Sigmoid colon (tissue), 7 donors: Measurements from ENCODE around the gene DERA. TPM values are rescaled to one million over a fixed set of nuclear protein-coding genes. Genes with fewer than 3 reads are reported as not detected.

ENCODE experiments used
- DNase-seq: peaks from one replicate; pipeline ENCODE4 v3.0.0-alpha.2; 2019
- H3K27ac ChIP-seq, 4 donors: fragments of 200-600 bp; sonication (generic); one replicate each; pipeline ENCODE4 v1.5.1; 2016 to 2019; ENCODE audit warnings: mild to moderate bottlenecking in 1 of 4
- H3K27me3 ChIP-seq, 3 donors: fragments of 200-600 bp; sonication (generic); one replicate each; pipeline ENCODE4 v1.5.1; 2019; ENCODE audit warnings: mild to moderate bottlenecking in 1 of 3
- H3K36me3 ChIP-seq, 4 donors: fragments of 200-600 bp; sonication (generic); one replicate each; pipeline ENCODE4 v1.5.1; 2016 to 2019
- H3K4me1 ChIP-seq, 4 donors: fragments of 200-600 bp; sonication (generic); one replicate each; pipeline ENCODE4 v1.5.1; 2017 to 2019
- H3K4me3 ChIP-seq, 4 donors: fragments of 200-600 bp; sonication (generic); one replicate each; pipeline ENCODE4 v1.5.1; 2017 to 2019; ENCODE audit warnings: mild to moderate bottlenecking in 2 of 4, moderate library complexity in 1 of 4
- H3K9me3 ChIP-seq, 4 donors: fragments of 200-600 bp in 3 of 4; sonication (generic) in 3 of 4; one replicate each; pipeline versions ENCODE4 v1.5.1 to v1.6.1; 2013 to 2019
- CTCF ChIP-seq, 4 experiments: fragments of 450-650 bp in 3 of 4; fragments of 200-600 bp in 1 of 4; IDR thresholded peaks; one replicate each; pipeline ENCODE4 v1.5.1; 2016 to 2019; ENCODE audit warnings: antibody characterized with exemption in 4 of 4, mild to moderate bottlenecking in 3 of 4, moderate library complexity in 2 of 4
- EP300 ChIP-seq, 4 donors: sonication (generic); formaldehyde crosslinking; IDR thresholded peaks; one replicate each; pipeline ENCODE4 v1.6.1; 2017; ENCODE audit warnings: antibody characterized with exemption in 4 of 4
- POLR2A ChIP-seq, 2 donors: fragments of 450-650 bp; IDR thresholded peaks; one replicate each; pipeline ENCODE4 v1.6.1; 2016; ENCODE audit warnings: antibody characterized with exemption in 2 of 2, mild to moderate bottlenecking in 2 of 2, moderate library complexity in 2 of 2
- POLR2AphosphoS5 ChIP-seq, 4 donors: sonication (generic); formaldehyde crosslinking; IDR thresholded peaks; one replicate each; pipeline ENCODE4 v1.6.1; 2017; ENCODE audit warnings: antibody characterized with exemption in 4 of 4
- WGBS, 2 donors: extraction: QIAGEN DNeasy Blood & Tissue Kit; methylation state at CpG; one replicate each; pipeline ENCODE4 v1.1.7; 2013; 5-methylcytosine and 5-hydroxymethylcytosine counted together
- intact Hi-C: fragments of 100-400 bp; cut with DNase I; formaldehyde crosslinking; loops from one replicate; pipeline ENCODE4 v1.15.1; 2023
- polyA plus RNA-seq, 3 donors: library from polyadenylated mRNA; stranded (reverse); fragments of 200-250 nt; gene quantifications; one replicate each; pipeline ENCODE4 v1.2.3, GENCODE V29; 2013
- total RNA-seq, 4 donors: library from RNA; depleted of rRNA; stranded (reverse); fragments of >200 nt; gene quantifications; one replicate each; pipeline ENCODE4 v1.1.0, GENCODE V29; 2016
- donor health status: healthy with polysubstance abuse.
- donor health status: Bipolar disorder and iron deficiency.
- donor health status: healthy.

The DERA gene
- total and polyA plus RNA-seq, 7 donors, result 26.6 to 106 (median 46.4) TPM

- H3K9me3 ChIP-seq, result no peaks in the 10 kb centered on the region
- DNase-seq, result no peak
- H3K4me3 ChIP-seq, result no peak overlapping the region
- no peaks in the 10 kb centered on the region for H3K36me3 ChIP-seq
- intact Hi-C loops, result no loop called here
- peaks cover 0 to 25% (median 12%) of the 10 kb centered on the region in 4 donors for H3K4me1 ChIP-seq
- 95 to 96% methylated on average over 1 of the region's 1 CpG for WGBS, 2 donors
- H3K27me3 ChIP-seq, result no peaks in the 10 kb centered on the region
- H3K27ac ChIP-seq, result no peak overlapping the region
- TF ChIP-seq EP300 (IDR thresholded peaks at IDR 0.05) (no peak), CTCF (IDR thresholded peaks at IDR 0.05) (no peak), POLR2AphosphoS5 (IDR thresholded peaks at IDR 0.05) (no peak), POLR2A (IDR thresholded peaks at IDR 0.05) (no peak)
Observed at GRCh38 chr12:15932327-15932726, 21.2 kb downstream of the DERA start.

- no peak for DNase-seq
- intact Hi-C loops, result no loop called here
- Histone ChIP-seq H3K4me1 (peaks cover 0 to 21% (median 12%) of the 10 kb centered on the region in 4 donors), H3K4me3 (no peak overlapping the region), H3K27ac (no peak overlapping the region), H3K9me3 (no peaks in the 10 kb centered on the region), H3K36me3 (no peaks in the 10 kb centered on the region), H3K27me3 (no peaks in the 10 kb centered on the region)
- WGBS, 2 donors, result 93 to 95% methylated on average over 3 of the region's 3 CpGs
- TF ChIP-seq EP300 (IDR thresholded peaks at IDR 0.05) (no peak), CTCF (IDR thresholded peaks at IDR 0.05) (no peak), POLR2AphosphoS5 (IDR thresholded peaks at IDR 0.05) (no peak), POLR2A (IDR thresholded peaks at IDR 0.05) (no peak)
Observed at GRCh38 chr12:15932971-15933370, 21.8 kb downstream of the DERA start.

GRCh38 chr12:15933751-15934150, 22.6 kb downstream of the DERA start:
- Histone ChIP-seq H3K4me1 (peaks cover 0 to 13% (median 5%) of the 10 kb centered on the region in 4 donors), H3K9me3 (no peaks in the 10 kb centered on the region), H3K4me3 (no peak overlapping the region), H3K36me3 (no peaks in the 10 kb centered on the region), H3K27me3 (no peaks in the 10 kb centered on the region), H3K27ac (peak overlapping the region in 1 of 4 donors; percentile 4)
- WGBS, 2 donors, result 96 to 98% methylated on average over 3 of the region's 3 CpGs
- intact Hi-C loops, result no loop called here
- no peak for DNase-seq
- TF ChIP-seq POLR2A (IDR thresholded peaks at IDR 0.05) (no peak), EP300 (IDR thresholded peaks at IDR 0.05) (no peak), CTCF (IDR thresholded peaks at IDR 0.05) (no peak), POLR2AphosphoS5 (IDR thresholded peaks at IDR 0.05) (no peak)

GRCh38 chr12:15936751-15937150, 25.6 kb downstream of the DERA start:
- Histone ChIP-seq H3K27ac (no peak overlapping the region), H3K27me3 (no peaks in the 10 kb centered on the region), H3K4me1 (no peaks in the 10 kb centered on the region), H3K36me3 (no peaks in the 10 kb centered on the region), H3K9me3 (no peaks in the 10 kb centered on the region), H3K4me3 (no peak overlapping the region)
- no peak for DNase-seq
- intact Hi-C loops, result no loop called here
- WGBS, 2 donors, result 93 to 95% methylated on average over 3 of the region's 3 CpGs
- TF ChIP-seq CTCF (IDR thresholded peaks at IDR 0.05), result no peak
- TF ChIP-seq POLR2A (IDR thresholded peaks at IDR 0.05), result no peak
- TF ChIP-seq EP300 (IDR thresholded peaks at IDR 0.05), result no peak
- no peak for TF ChIP-seq POLR2AphosphoS5 (IDR thresholded peaks at IDR 0.05)

- no peaks in the 10 kb centered on the region for H3K9me3 ChIP-seq
- no peaks in the 10 kb centered on the region for H3K36me3 ChIP-seq
- TF ChIP-seq POLR2A (IDR thresholded peaks at IDR 0.05) (no peak), CTCF (IDR thresholded peaks at IDR 0.05) (no peak), POLR2AphosphoS5 (IDR thresholded peaks at IDR 0.05) (no peak), EP300 (IDR thresholded peaks at IDR 0.05) (no peak)
- H3K27ac ChIP-seq, result no peak overlapping the region
- H3K4me1 ChIP-seq, result no peaks in the 10 kb centered on the region
- no peak overlapping the region for H3K4me3 ChIP-seq
- no peaks in the 10 kb centered on the region for H3K27me3 ChIP-seq
- intact Hi-C loops, result no loop called here
- no peak for DNase-seq
Observed at GRCh38 chr12:15937902-15938301, 26.8 kb downstream of the DERA start.
